Mesodermal cell (in vitro differentiated cells): ENCODE results near the gene FCF1.

ENCODE experiments used
- H3K27ac ChIP-seq: 2 replicates; pipeline ENCODE4 v1.7.0; 2013; ENCODE audit warnings: mild to moderate bottlenecking, low read depth, low read length, moderate library complexity; ENCODE audit not compliant: severe bottlenecking
- H3K36me3 ChIP-seq: 2 replicates; pipeline ENCODE4 v1.7.1; 2013; ENCODE audit warnings: mild to moderate bottlenecking, low read length, moderate library complexity; ENCODE audit not compliant: control insufficient read depth, insufficient read depth
- H3K4me1 ChIP-seq: one replicate; pipeline ENCODE4 v1.7.1; 2013; ENCODE audit warnings: mild to moderate bottlenecking, low read length; ENCODE audit not compliant: insufficient read depth, control insufficient read depth, poor library complexity, severe bottlenecking
- H3K4me3 ChIP-seq: 2 replicates; pipeline ENCODE4 v1.7.0; 2013; ENCODE audit warnings: low read length, control low read depth, mild to moderate bottlenecking; ENCODE audit not compliant: insufficient read depth, poor library complexity, severe bottlenecking; ENCODE audit errors: extremely low read depth
- H3K9me3 ChIP-seq: 2 replicates; pipeline ENCODE4 v1.7.1; 2013; ENCODE audit warnings: mild to moderate bottlenecking, low read length, moderate library complexity; ENCODE audit not compliant: control insufficient read depth
- WGBS, 2 experiments: methylation state at CpG; one replicate each; pipeline ENCODE4 v1.1.5; 2013; ENCODE audit warnings: missing lambda C conversion rate in 2 of 2; ENCODE audit not compliant: insufficient coverage in 2 of 2; 5-methylcytosine and 5-hydroxymethylcytosine counted together

The FCF1 gene

GRCh38 chr14:74682169-74682952, 30.6 kb upstream of the FCF1 start:
- Histone ChIP-seq H3K9me3 (no peaks in the 10 kb centered on the region), H3K4me3 (no peak overlapping the region), H3K4me1 (no peaks in the 10 kb centered on the region), H3K27ac (no peak overlapping the region), H3K36me3 (peaks cover 84% of the 10 kb centered on the region)
- 83 to 96% methylated on average over 8 to 9 of the region's 10 CpGs for WGBS, 2 experiments

- no peaks in the 10 kb centered on the region for H3K9me3 ChIP-seq
- 97% methylated on average over 3 of the region's 3 CpGs for WGBS, 2 experiments
- no peak overlapping the region for H3K27ac ChIP-seq
- peaks cover 84% of the 10 kb centered on the region for H3K36me3 ChIP-seq
- no peak overlapping the region for H3K4me3 ChIP-seq
- no peaks in the 10 kb centered on the region for H3K4me1 ChIP-seq
Observed at GRCh38 chr14:74683406-74683805, 29.5 kb upstream of the FCF1 start.

GRCh38 chr14:74684434-74684833, 28.5 kb upstream of the FCF1 start:
- no peaks in the 10 kb centered on the region for H3K4me1 ChIP-seq
- WGBS, 2 experiments = 90 to 99% methylated on average over 5 to 11 of the region's 12 CpGs
- no peak overlapping the region for H3K4me3 ChIP-seq
- H3K27ac ChIP-seq = no peak overlapping the region
- H3K9me3 ChIP-seq = no peaks in the 10 kb centered on the region
- H3K36me3 ChIP-seq = peaks cover 89% of the 10 kb centered on the region

- Histone ChIP-seq H3K9me3 (no peaks in the 10 kb centered on the region), H3K4me1 (no peaks in the 10 kb centered on the region), H3K36me3 (peaks cover 87% of the 10 kb centered on the region), H3K4me3 (no peak overlapping the region), H3K27ac (no peak overlapping the region)
- WGBS, 2 experiments = 89 to 94% methylated on average over 2 of the region's 2 CpGs
Observed at GRCh38 chr14:74685056-74685455, 27.9 kb upstream of the FCF1 start.

- Histone ChIP-seq H3K27ac (no peak overlapping the region), H3K4me3 (no peak overlapping the region), H3K9me3 (no peaks in the 10 kb centered on the region), H3K36me3 (peaks cover 87% of the 10 kb centered on the region), H3K4me1 (no peaks in the 10 kb centered on the region)
- WGBS, 2 experiments = 100% methylated on average over 2 of the region's 3 CpGs
Observed at GRCh38 chr14:74685921-74686678, 26.8 kb upstream of the FCF1 start.

GRCh38 chr14:74691456-74691855, 21.5 kb upstream of the FCF1 start:
- 100% methylated on average over 1 of the region's 2 CpGs; no CpG with 5 or more reads in 1 of the 2 experiments for whole genome bisulfite sequencing, 2 experiments
- Histone ChIP-seq H3K4me1 (no peaks in the 10 kb centered on the region), H3K4me3 (no peak overlapping the region), H3K27ac (no peak overlapping the region), H3K36me3 (peaks cover 56% of the 10 kb centered on the region), H3K9me3 (no peaks in the 10 kb centered on the region)

GRCh38 chr14:74693191-74693590, 19.8 kb upstream of the FCF1 start:
- no peaks in the 10 kb centered on the region for H3K4me1 ChIP-seq
- peaks cover 65% of the 10 kb centered on the region for H3K36me3 ChIP-seq
- no peak overlapping the region for H3K27ac ChIP-seq
- no peak overlapping the region for H3K4me3 ChIP-seq
- no peaks in the 10 kb centered on the region for H3K9me3 ChIP-seq
- WGBS, 2 experiments = no CpG with 5 or more reads among the region's 3 CpGs

- peaks cover 63% of the 10 kb centered on the region for H3K36me3 ChIP-seq
- H3K9me3 ChIP-seq = no peaks in the 10 kb centered on the region
- H3K4me3 ChIP-seq = no peak overlapping the region
- no peaks in the 10 kb centered on the region for H3K4me1 ChIP-seq
- WGBS, 2 experiments = 97 to 100% methylated on average over 2 of the region's 4 CpGs
- no peak overlapping the region for H3K27ac ChIP-seq
Observed at GRCh38 chr14:74695406-74695805, 17.5 kb upstream of the FCF1 start.

- 90% methylated on average over 1 of the region's 1 CpG; no CpG with 5 or more reads in 1 of the 2 experiments for WGBS, 2 experiments
- peaks cover 1% of the 10 kb centered on the region for H3K9me3 ChIP-seq
- no peaks in the 10 kb centered on the region for H3K4me1 ChIP-seq
- peaks cover 64% of the 10 kb centered on the region for H3K36me3 ChIP-seq
- H3K4me3 ChIP-seq = no peak overlapping the region
- H3K27ac ChIP-seq = no peak overlapping the region
Observed at GRCh38 chr14:74697011-74697410, 15.9 kb upstream of the FCF1 start.

GRCh38 chr14:74697543-74697942, 15.4 kb upstream of the FCF1 start:
- Histone ChIP-seq H3K36me3 (peaks cover 61% of the 10 kb centered on the region), H3K4me3 (no peak overlapping the region), H3K27ac (no peak overlapping the region), H3K9me3 (peaks cover 7% of the 10 kb centered on the region), H3K4me1 (no peaks in the 10 kb centered on the region)
- 83% methylated on average over 1 of the region's 2 CpGs; no CpG with 5 or more reads in 1 of the 2 experiments for WGBS, 2 experiments

- 100% methylated on average over 2 of the region's 2 CpGs for WGBS, 2 experiments
- Histone ChIP-seq H3K9me3 (peaks cover 11% of the 10 kb centered on the region), H3K27ac (no peak overlapping the region), H3K4me1 (no peaks in the 10 kb centered on the region), H3K36me3 (peaks cover 59% of the 10 kb centered on the region), H3K4me3 (no peak overlapping the region)
Observed at GRCh38 chr14:74697976-74698375, 15.0 kb upstream of the FCF1 start.
